HG03521 (cell line): Measurements from ENCODE around the gene SPATC1L.
"Not testable (repeated sequence)": the region's sequence is repeated elsewhere in the genome, so short reads cannot be mapped to it uniquely, and the experiment has no call there.

ENCODE experiments used
- ATAC-seq: cut with Tn5 transposase; IDR thresholded peaks from one replicate; pipeline ENCODE4 v1.9.1; 2021; ENCODE audit warnings: mild to moderate bottlenecking, moderate library complexity; ENCODE audit not compliant: unreplicated experiment

SPATC1L gene

GRCh38 chr21:46183910-46184624 lies at the start of gene SPATC1L:
Gene SPATC1L (minus strand): TSS chr21:46184459. CDS start chr21:46182816, 1,643 bp downstream.
- peak; percentile 41 for ATAC-seq

GRCh38 chr21:46229923-46230260 lies 45.6 kb upstream of the SPATC1L start:
- ATAC-seq: no peak

- ATAC-seq: peak; percentile 32
These were observed 45.1 kb upstream of the SPATC1L start for GRCh38 chr21:46229133-46229922.

GRCh38 chr21:46228345-46229051 lies 44.2 kb upstream of the SPATC1L start, which contains the start of gene LSS:
Gene LSS (minus strand): TSS chr21:46228774. CDS start chr21:46228745, 29 bp downstream.
- peak; percentile 91 for ATAC-seq

- no peak for ATAC-seq
These were observed 43.6 kb upstream of the SPATC1L start for GRCh38 chr21:46227811-46228344.

GRCh38 chr21:46226920-46227599 lies 42.8 kb upstream of the SPATC1L start:
- ATAC-seq: no peak

- no peak for ATAC-seq
These were observed 41.9 kb upstream of the SPATC1L start for GRCh38 chr21:46226146-46226545.

- ATAC-seq: not testable (repeated sequence)
These were observed 39.4 kb upstream of the SPATC1L start for GRCh38 chr21:46223661-46224060.

- ATAC-seq: no peak
These were observed 39.0 kb upstream of the SPATC1L start for GRCh38 chr21:46223217-46223616.

GRCh38 chr21:46222436-46223116 lies 38.3 kb upstream of the SPATC1L start:
- no peak for ATAC-seq

GRCh38 chr21:46221664-46222435 lies 37.6 kb upstream of the SPATC1L start:
- ATAC-seq: no peak

- no peak for ATAC-seq
These were observed 36.6 kb upstream of the SPATC1L start for GRCh38 chr21:46220847-46221246.

GRCh38 chr21:46220275-46220810 lies 36.1 kb upstream of the SPATC1L start:
- ATAC-seq: no peak

- no peak for ATAC-seq
These were observed 35.5 kb upstream of the SPATC1L start for GRCh38 chr21:46219591-46220239.

- ATAC-seq: no peak
These were observed 34.8 kb upstream of the SPATC1L start for GRCh38 chr21:46218906-46219590.

GRCh38 chr21:46217511-46218196 lies 33.4 kb upstream of the SPATC1L start:
- ATAC-seq: no peak

- no peak for ATAC-seq
These were observed 32.0 kb upstream of the SPATC1L start for GRCh38 chr21:46216132-46216747.
